Measurements from ENCODE around the gene BLOC1S4. TPM values are rescaled to one million over a fixed set of nuclear protein-coding genes. Genes with fewer than 3 reads are reported as not detected.

The BLOC1S4 gene
- total RNA-seq, 3 donors from 2014 or later, result 24.4 to 27.4 (median 26.0) TPM

DNA sequence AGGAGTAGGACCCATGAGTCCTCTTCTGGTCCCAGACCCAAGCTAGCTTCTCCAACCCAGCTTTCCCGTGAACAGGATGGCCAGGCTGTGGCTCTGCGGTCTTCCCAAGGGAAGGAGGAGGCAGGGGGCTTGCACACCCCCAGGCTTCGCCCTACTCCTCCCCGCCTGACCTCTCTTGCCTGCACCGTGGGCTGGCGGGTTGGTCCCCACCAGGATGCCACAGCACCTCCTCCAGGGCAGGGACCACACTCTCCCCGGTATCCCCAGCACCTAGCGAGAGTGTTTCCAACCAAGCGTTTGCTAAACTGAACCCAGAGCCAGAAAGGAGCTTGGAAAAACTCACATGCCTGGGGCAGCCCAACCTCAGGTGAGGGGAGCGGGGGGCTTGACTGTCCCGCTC, 31.3 kb upstream of the BLOC1S4 start:
- H3K4me3 Mint-ChIP-seq, result no peak overlapping the region
- ATAC-seq (no peak), DNase-seq (no peak)
- peaks cover 14% of the 10 kb centered on the region for H3K36me3 Mint-ChIP-seq (ENCODE audit: insufficient read depth)
- H3K9me3 Mint-ChIP-seq, result peaks cover 6% of the 10 kb centered on the region
- no peaks in the 10 kb centered on the region for H3K27me3 Mint-ChIP-seq (ENCODE audit: low read depth)
- H3K4me1 Mint-ChIP-seq (ENCODE audit: low read depth), result peaks cover 34% of the 10 kb centered on the region

DNA sequence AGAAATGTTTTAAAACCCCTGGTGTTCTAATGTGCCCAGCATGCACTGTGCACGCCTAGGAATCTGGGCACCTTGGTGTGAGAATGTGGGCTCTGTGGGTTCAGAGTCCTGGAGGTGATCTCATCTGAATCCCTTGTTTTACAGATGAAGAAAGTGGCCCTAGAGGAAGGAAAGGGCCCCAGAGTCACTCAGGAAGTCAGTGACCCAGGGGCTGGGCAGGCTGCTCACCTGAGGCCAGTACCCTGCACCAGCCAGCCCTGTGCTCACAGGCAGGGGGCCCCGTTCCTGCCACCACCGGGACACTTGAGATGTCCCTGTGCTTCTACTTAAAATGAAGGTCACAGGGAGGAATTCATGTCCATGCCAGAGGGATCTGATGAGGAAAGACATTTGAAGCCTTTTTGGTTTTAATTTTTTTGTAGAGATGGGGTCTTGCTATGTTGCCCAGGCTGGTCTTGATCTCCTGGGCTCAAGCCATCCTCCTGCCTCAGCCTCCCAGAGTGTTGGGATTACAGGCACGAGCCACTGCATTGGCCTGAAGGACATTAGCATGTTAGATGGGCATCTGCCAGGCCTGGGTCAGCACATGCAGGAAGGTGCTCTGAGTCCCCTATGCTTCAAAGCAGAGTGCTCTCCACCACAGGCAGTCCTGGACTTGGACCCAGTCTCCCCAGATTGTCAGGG, 29.7 kb upstream of the BLOC1S4 start:
- H3K9me3 Mint-ChIP-seq, result no peaks in the 10 kb centered on the region
- no peak overlapping the region for H3K4me3 Mint-ChIP-seq

DNA sequence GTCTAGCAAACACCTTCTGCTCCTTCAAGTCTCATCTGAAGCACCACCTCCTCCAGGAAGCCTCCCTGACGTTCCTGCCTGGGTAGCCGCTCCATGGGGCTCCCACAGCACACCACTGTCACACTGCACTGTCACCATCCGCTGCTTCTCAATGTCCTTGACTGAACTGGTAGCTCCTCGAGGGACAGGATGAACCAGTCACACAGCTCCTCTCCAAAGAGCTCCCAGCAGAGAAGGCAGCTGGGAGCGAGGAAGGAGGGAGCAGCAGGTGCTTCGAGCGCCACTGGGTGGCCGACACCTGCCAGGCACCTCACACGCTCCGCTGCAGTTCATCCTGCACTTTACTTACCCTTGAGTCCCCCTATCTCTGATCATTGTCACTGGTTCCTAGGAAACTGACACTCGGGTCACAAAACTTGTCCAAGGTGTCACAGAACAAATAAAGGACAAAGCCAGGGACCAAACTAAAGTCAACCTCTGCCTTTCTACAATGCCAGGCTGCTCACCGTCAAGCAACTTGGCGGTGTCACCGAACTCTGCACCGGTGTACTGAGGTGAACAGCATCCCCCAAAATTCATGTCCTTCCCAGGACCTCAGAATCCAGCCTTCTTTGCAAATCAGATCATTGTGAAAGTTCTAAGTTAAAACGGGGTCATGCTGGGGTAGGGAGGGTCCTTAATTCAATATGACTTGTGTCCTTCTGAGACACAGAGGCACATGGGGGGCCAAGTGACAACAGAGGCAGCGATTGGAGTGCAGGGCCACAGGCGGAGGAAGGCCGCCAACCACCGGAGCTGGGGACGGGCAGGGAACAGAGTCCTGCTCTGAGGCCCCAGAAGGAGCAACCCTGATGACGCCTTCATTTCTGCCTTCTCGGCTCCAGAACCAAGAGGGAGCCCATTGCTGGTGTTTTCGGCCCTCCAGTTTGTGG, 27.8 kb upstream of the BLOC1S4 start:
- H3K9me3 Mint-ChIP-seq, result no peaks in the 10 kb centered on the region
- peak overlapping the region; percentile 72 for H3K4me3 Mint-ChIP-seq
- H3K36me3 Mint-ChIP-seq (ENCODE audit: insufficient read depth), result no peaks in the 10 kb centered on the region
- H3K27me3 Mint-ChIP-seq (ENCODE audit: low read depth), result no peaks in the 10 kb centered on the region
- DNase-seq (no peak), ATAC-seq (no peak)
- H3K4me1 Mint-ChIP-seq (ENCODE audit: low read depth), result peaks cover 64% of the 10 kb centered on the region

More for the DNA sequence above, 29.7 kb upstream of the BLOC1S4 start:
- no peaks in the 10 kb centered on the region for H3K27me3 Mint-ChIP-seq (ENCODE audit: low read depth)
- peaks cover 50% of the 10 kb centered on the region for H3K4me1 Mint-ChIP-seq (ENCODE audit: low read depth)
- H3K36me3 Mint-ChIP-seq (ENCODE audit: insufficient read depth), result peaks cover 3% of the 10 kb centered on the region
- ATAC-seq (no peak), DNase-seq (no peak)

DNA sequence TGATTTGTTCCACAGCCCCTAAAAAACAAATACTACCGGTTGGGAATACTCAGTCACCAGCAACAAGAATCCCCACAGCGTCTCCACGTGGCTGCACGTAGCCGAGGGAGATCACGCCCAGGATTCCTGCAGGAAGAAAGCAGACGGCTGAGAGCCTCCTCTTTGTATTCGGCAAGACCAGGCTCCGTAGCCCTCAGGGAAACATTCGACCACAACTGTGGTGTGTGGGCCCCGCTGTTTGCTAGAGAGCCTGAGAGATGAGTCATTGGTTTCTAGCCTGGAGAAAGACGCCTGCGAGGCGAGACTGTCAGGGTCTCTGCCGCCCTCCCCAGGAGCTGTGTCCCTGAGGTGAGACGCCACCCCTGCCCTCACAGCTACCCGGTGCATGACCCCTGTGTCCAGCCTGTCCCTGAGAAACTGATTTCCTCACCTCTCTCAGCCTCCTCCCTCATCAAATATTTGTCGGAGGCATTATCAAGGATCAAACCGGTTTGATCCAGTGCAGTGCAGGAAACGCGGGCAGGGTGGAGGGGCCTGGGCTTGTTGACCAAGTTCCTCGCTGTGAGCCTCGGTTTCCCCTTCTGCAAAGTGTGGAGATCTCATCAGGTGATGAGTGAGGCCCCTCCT, 27.0 kb upstream of the BLOC1S4 start:
- no peaks in the 10 kb centered on the region for H3K36me3 Mint-ChIP-seq (ENCODE audit: insufficient read depth)
- H3K4me3 Mint-ChIP-seq, result peak overlapping the region; percentile 72
- H3K4me1 Mint-ChIP-seq (ENCODE audit: low read depth), result peaks cover 71% of the 10 kb centered on the region
- H3K27me3 Mint-ChIP-seq (ENCODE audit: low read depth), result no peaks in the 10 kb centered on the region
- DNase-seq, result peak; percentile 66
- ATAC-seq, result peak; percentile 95 to 97
- H3K9me3 Mint-ChIP-seq, result no peaks in the 10 kb centered on the region

- H3K36me3 Mint-ChIP-seq (ENCODE audit: insufficient read depth), result no peaks in the 10 kb centered on the region
- DNase-seq, result no peak
- H3K9me3 Mint-ChIP-seq, result no peaks in the 10 kb centered on the region
- no peaks in the 10 kb centered on the region for H3K27me3 Mint-ChIP-seq (ENCODE audit: low read depth)
- ATAC-seq, result peak in 1 of 2 donors; percentile 6
- H3K4me3 Mint-ChIP-seq, result peak overlapping the region; percentile 72
- H3K4me1 Mint-ChIP-seq (ENCODE audit: low read depth), result peaks cover 77% of the 10 kb centered on the region
Observed at GRCh38 chr4:6689506-6689960, 26.4 kb upstream of the BLOC1S4 start.

DNA sequence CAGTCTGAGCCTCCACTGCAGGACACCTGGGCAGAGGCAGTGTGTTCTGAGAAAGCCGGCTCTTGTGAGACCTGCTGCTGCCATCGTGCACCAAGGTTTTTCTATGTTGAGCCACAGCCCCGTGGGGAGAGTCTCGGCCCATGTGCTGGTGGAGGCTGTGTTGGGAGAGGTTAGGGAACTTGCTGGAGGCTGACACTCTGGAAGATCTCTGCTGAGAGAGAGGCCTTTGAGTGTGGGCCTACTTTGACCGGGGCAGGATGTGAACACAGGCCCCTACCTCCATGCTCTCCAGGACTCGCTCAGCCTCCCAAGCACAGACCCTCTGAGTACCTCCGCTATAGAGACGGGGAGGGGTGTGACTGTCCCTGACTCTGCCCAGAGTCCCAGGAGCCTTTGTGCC, 23.6 kb upstream of the BLOC1S4 start:
- H3K4me3 Mint-ChIP-seq, result no peak overlapping the region
- peaks cover 91% of the 10 kb centered on the region for H3K4me1 Mint-ChIP-seq (ENCODE audit: low read depth)
- ATAC-seq (no peak), DNase-seq (no peak)
- no peaks in the 10 kb centered on the region for H3K9me3 Mint-ChIP-seq
- no peaks in the 10 kb centered on the region for H3K27me3 Mint-ChIP-seq (ENCODE audit: low read depth)
- no peaks in the 10 kb centered on the region for H3K36me3 Mint-ChIP-seq (ENCODE audit: insufficient read depth)

GRCh38 chr4:6692806-6693205, 23.2 kb upstream of the BLOC1S4 start:
- Mint-ChIP-seq H3K36me3 (ENCODE audit: insufficient read depth) (no peaks in the 10 kb centered on the region), H3K4me1 (ENCODE audit: low read depth) (peaks cover 87% of the 10 kb centered on the region), H3K9me3 (no peaks in the 10 kb centered on the region), H3K4me3 (no peak overlapping the region), H3K27me3 (ENCODE audit: low read depth) (no peaks in the 10 kb centered on the region)
- ATAC-seq (no peak), DNase-seq (no peak)

GRCh38 chr4:6693231-6694176, 22.5 kb upstream of the BLOC1S4 start, which contains the start of gene S100P:
S100P (plus strand) TSS chr4:6693878; CDS start chr4:6693933, 55 bp downstream.
- ATAC-seq, result no peak
- no peaks in the 10 kb centered on the region for H3K9me3 Mint-ChIP-seq
- peak within 1 kb of the TSS; percentile 54 for H3K4me3 Mint-ChIP-seq
- peaks cover 87% of the 10 kb centered on the region for H3K4me1 Mint-ChIP-seq (ENCODE audit: low read depth)
- DNase-seq, result no peak
- no peaks in the 10 kb centered on the region for H3K27me3 Mint-ChIP-seq (ENCODE audit: low read depth)
- peaks cover 2% of the 10 kb centered on the region for H3K36me3 Mint-ChIP-seq (ENCODE audit: insufficient read depth)

GRCh38 chr4:6694177-6694901, 21.6 kb upstream of the BLOC1S4 start:
- DNase-seq (no peak), ATAC-seq (no peak)
- peak overlapping the region; percentile 54 for H3K4me3 Mint-ChIP-seq
- H3K36me3 Mint-ChIP-seq (ENCODE audit: insufficient read depth), result peaks cover 2% of the 10 kb centered on the region
- H3K27me3 Mint-ChIP-seq (ENCODE audit: low read depth), result no peaks in the 10 kb centered on the region
- peaks cover 83% of the 10 kb centered on the region for H3K4me1 Mint-ChIP-seq (ENCODE audit: low read depth)
- H3K9me3 Mint-ChIP-seq, result no peaks in the 10 kb centered on the region

DNA sequence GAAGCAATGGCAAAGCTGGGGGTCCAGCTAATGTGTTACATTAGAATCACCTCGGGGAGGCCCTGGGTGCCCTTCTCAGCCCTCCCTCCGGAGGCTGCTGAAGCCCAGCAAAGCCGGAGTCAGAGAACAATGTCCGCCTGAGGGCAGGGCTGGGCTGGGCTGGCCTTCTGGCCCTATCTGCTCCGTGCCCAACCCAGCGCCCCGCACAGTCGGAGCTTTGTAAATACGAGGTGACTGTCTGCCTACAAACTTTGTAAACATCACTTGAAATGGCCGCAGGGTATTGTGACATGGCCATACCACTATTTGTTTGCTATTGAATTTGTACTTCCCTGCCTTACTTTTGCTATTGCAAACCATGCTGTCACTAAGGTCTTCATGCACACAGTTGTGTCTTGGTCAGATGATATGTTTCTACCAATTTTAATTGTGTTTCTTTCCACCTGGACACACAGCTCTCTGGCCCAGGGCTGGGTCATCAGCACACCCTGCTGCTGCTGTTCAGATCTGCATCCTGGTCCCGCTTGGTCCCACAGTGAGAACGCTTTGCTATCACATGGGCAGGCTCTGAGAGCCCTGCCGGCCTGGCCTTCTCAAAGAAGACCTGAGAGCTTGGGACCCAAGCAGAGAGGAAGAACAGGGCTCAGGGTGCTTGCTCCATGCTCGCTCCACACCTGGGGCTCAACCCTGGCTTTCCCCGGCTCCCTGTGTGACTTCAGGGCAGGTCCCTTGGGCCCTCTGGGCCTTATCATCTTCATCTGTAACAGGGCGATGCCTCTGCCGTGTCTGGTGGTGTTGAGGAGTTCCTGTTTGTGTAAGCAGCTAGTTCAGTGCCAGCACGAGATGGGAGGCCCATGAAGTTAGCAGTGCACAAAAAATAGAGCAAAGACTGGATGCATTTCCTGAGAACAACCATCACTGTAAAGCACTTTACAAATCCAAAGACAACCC, 20.0 kb upstream of the BLOC1S4 start:
- DNase-seq, result peak; percentile 27

DNA sequence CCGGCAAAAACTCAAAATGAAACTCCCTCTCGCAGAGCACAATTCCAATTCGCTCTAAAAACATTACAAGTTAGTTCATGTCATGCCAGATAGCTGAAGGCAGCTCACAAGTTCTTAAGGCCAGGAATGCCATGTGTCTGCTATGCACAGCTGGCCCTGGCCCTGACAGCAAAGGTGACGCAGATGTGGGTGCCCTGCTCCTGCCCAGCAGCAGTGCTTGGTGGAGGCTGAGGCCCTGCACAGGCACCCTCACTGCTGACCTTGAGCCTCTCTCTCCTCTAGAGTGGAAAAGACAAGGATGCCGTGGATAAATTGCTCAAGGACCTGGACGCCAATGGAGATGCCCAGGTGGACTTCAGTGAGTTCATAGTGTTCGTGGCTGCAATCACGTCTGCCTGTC, 19.4 kb upstream of the BLOC1S4 start:
- peaks cover 11% of the 10 kb centered on the region for H3K36me3 Mint-ChIP-seq (ENCODE audit: insufficient read depth)
- H3K27me3 Mint-ChIP-seq (ENCODE audit: low read depth), result no peaks in the 10 kb centered on the region
- H3K4me3 Mint-ChIP-seq, result peak overlapping the region; percentile 59
- DNase-seq (no peak), ATAC-seq (peak; percentile 62 to 68)
- H3K4me1 Mint-ChIP-seq (ENCODE audit: low read depth), result peaks cover 73% of the 10 kb centered on the region
- H3K9me3 Mint-ChIP-seq, result no peaks in the 10 kb centered on the region

More for the DNA sequence above, 20.0 kb upstream of the BLOC1S4 start:
- Mint-ChIP-seq H3K4me3 (peak overlapping the region; percentile 59), H3K27me3 (ENCODE audit: low read depth) (no peaks in the 10 kb centered on the region), H3K4me1 (ENCODE audit: low read depth) (peaks cover 78% of the 10 kb centered on the region), H3K36me3 (ENCODE audit: insufficient read depth) (peaks cover 9% of the 10 kb centered on the region), H3K9me3 (no peaks in the 10 kb centered on the region)
- peak; percentile 75 to 79 for ATAC-seq

- Mint-ChIP-seq H3K9me3 (no peaks in the 10 kb centered on the region), H3K27me3 (ENCODE audit: low read depth) (no peaks in the 10 kb centered on the region), H3K4me3 (no peak overlapping the region), H3K4me1 (ENCODE audit: low read depth) (peaks cover 72% of the 10 kb centered on the region), H3K36me3 (ENCODE audit: insufficient read depth) (peaks cover 11% of the 10 kb centered on the region)
- ATAC-seq, result no peak
- DNase-seq, result no peak
Observed at GRCh38 chr4:6697131-6697530, 18.8 kb upstream of the BLOC1S4 start.
